ENCODE data around the gene LDLRAD4. TPM values are rescaled to one million over a fixed set of nuclear protein-coding genes. Genes with fewer than 3 reads are reported as not detected.
A peak's percentile ranks its signal among the peaks of the same experiment; 100 is the strongest.
"Not testable (repeated sequence)": the region's sequence is repeated elsewhere in the genome, so short reads cannot be mapped to it uniquely, and the experiment has no call there.

LDLRAD4 gene
- total RNA-seq, 2 donors from 2014 or later = 112 to 120 TPM

GRCh38 chr18:13603304-13604019, 384.9 kb downstream of the LDLRAD4 start:
- H3K9me3 ChIP-seq (ENCODE audit: control insufficient read depth, low read length, poor library complexity, severe bottlenecking) = no peaks in the 10 kb centered on the region
- no peaks in the 10 kb centered on the region for H3K27me3 Mint-ChIP-seq
- H3K4me3 Mint-ChIP-seq = no peak overlapping the region
- peaks cover 3% of the 10 kb centered on the region for H3K4me1 Mint-ChIP-seq
- no peak for DNase-seq
- no peaks in the 10 kb centered on the region for H3K36me3 Mint-ChIP-seq (ENCODE audit: low read depth)
- ATAC-seq = no peak
- peak overlapping the region; percentile 41 for H3K27ac Mint-ChIP-seq

GRCh38 chr18:13604786-13605185, 386.2 kb downstream of the LDLRAD4 start:
- Mint-ChIP-seq H3K27me3 (no peaks in the 10 kb centered on the region), H3K36me3 (ENCODE audit: low read depth) (no peaks in the 10 kb centered on the region), H3K4me1 (peaks cover 9% of the 10 kb centered on the region), H3K27ac (no peak overlapping the region), H3K4me3 (no peak overlapping the region)
- no peaks in the 10 kb centered on the region for H3K9me3 ChIP-seq (ENCODE audit: control insufficient read depth, low read length, poor library complexity, severe bottlenecking)
- ATAC-seq = no peak
- no peak for DNase-seq

- Mint-ChIP-seq H3K4me1 (peaks cover 9% of the 10 kb centered on the region), H3K36me3 (ENCODE audit: low read depth) (no peaks in the 10 kb centered on the region), H3K4me3 (no peak overlapping the region), H3K27me3 (no peaks in the 10 kb centered on the region), H3K27ac (no peak overlapping the region)
- H3K9me3 ChIP-seq (ENCODE audit: control insufficient read depth, low read length, poor library complexity, severe bottlenecking) = no peaks in the 10 kb centered on the region
- ATAC-seq = no peak
- DNase-seq = no peak
These were observed 386.9 kb downstream of the LDLRAD4 start for GRCh38 chr18:13605477-13605876.

GRCh38 chr18:13605901-13606300, 387.3 kb downstream of the LDLRAD4 start:
- DNase-seq = no peak
- Mint-ChIP-seq H3K27me3 (no peaks in the 10 kb centered on the region), H3K27ac (no peak overlapping the region), H3K4me3 (no peak overlapping the region), H3K4me1 (peaks cover 12% of the 10 kb centered on the region), H3K36me3 (ENCODE audit: low read depth) (no peaks in the 10 kb centered on the region)
- no peaks in the 10 kb centered on the region for H3K9me3 ChIP-seq (ENCODE audit: control insufficient read depth, low read length, poor library complexity, severe bottlenecking)
- ATAC-seq = no peak

- ATAC-seq (no peak), DNase-seq (no peak)
- no peak overlapping the region for H3K4me3 Mint-ChIP-seq
These were observed 388.2 kb downstream of the LDLRAD4 start for GRCh38 chr18:13606604-13607254.

GRCh38 chr18:13608024-13608562, 389.5 kb downstream of the LDLRAD4 start:
- DNase-seq = peak in 1 of 3 donors; percentile 36
- not testable (repeated sequence) for H3K27me3 Mint-ChIP-seq; H3K9me3 ChIP-seq (ENCODE audit: control insufficient read depth, low read length, poor library complexity, severe bottlenecking); H3K36me3 Mint-ChIP-seq (ENCODE audit: low read depth); ATAC-seq
- peak overlapping the region; percentile 49 for H3K4me3 Mint-ChIP-seq
- peaks cover 34% of the 10 kb centered on the region for H3K4me1 Mint-ChIP-seq
- H3K27ac Mint-ChIP-seq = peak overlapping the region; percentile 93

More at GRCh38 chr18:13606604-13607254, 388.2 kb downstream of the LDLRAD4 start:
- no peaks in the 10 kb centered on the region for H3K27me3 Mint-ChIP-seq
- no peak overlapping the region for H3K27ac Mint-ChIP-seq
- no peaks in the 10 kb centered on the region for H3K36me3 Mint-ChIP-seq (ENCODE audit: low read depth)
- no peaks in the 10 kb centered on the region for H3K9me3 ChIP-seq (ENCODE audit: control insufficient read depth, low read length, poor library complexity, severe bottlenecking)
- H3K4me1 Mint-ChIP-seq = peaks cover 20% of the 10 kb centered on the region

GRCh38 chr18:13608791-13609532, 390.4 kb downstream of the LDLRAD4 start:
- no peaks in the 10 kb centered on the region for H3K9me3 ChIP-seq (ENCODE audit: control insufficient read depth, low read length, poor library complexity, severe bottlenecking)
- peak overlapping the region; percentile 68 for H3K4me3 Mint-ChIP-seq
- no peaks in the 10 kb centered on the region for H3K36me3 Mint-ChIP-seq (ENCODE audit: low read depth)
- H3K27ac Mint-ChIP-seq = peak overlapping the region; percentile 93
- DNase-seq (no peak), ATAC-seq (peak; percentile 30)
- peaks cover 42% of the 10 kb centered on the region for H3K4me1 Mint-ChIP-seq
- no peaks in the 10 kb centered on the region for H3K27me3 Mint-ChIP-seq

GRCh38 chr18:13610555-13611141, 392.1 kb downstream of the LDLRAD4 start:
- Mint-ChIP-seq H3K36me3 (ENCODE audit: low read depth) (no peaks in the 10 kb centered on the region), H3K27me3 (no peaks in the 10 kb centered on the region), H3K4me3 (peak overlapping the region; percentile 94), H3K4me1 (peaks cover 55% of the 10 kb centered on the region), H3K27ac (peak overlapping the region; percentile 99)
- no peak for ATAC-seq
- DNase-seq = no peak
- H3K9me3 ChIP-seq (ENCODE audit: control insufficient read depth, low read length, poor library complexity, severe bottlenecking) = no peaks in the 10 kb centered on the region

GRCh38 chr18:13611142-13611600, 392.6 kb downstream of the LDLRAD4 start:
- H3K4me1 Mint-ChIP-seq = peaks cover 60% of the 10 kb centered on the region
- no peaks in the 10 kb centered on the region for H3K9me3 ChIP-seq (ENCODE audit: control insufficient read depth, low read length, poor library complexity, severe bottlenecking)
- peak overlapping the region; percentile 99 for H3K27ac Mint-ChIP-seq
- H3K36me3 Mint-ChIP-seq (ENCODE audit: low read depth) = no peaks in the 10 kb centered on the region
- H3K27me3 Mint-ChIP-seq = no peaks in the 10 kb centered on the region
- ATAC-seq (peak; percentile 37), DNase-seq (peak in 1 of 3 donors; percentile 30)
- peak overlapping the region; percentile 94 for H3K4me3 Mint-ChIP-seq

GRCh38 chr18:13611601-13612195, 393.1 kb downstream of the LDLRAD4 start:
- peaks cover 63% of the 10 kb centered on the region for H3K4me1 Mint-ChIP-seq
- H3K36me3 Mint-ChIP-seq (ENCODE audit: low read depth) = no peaks in the 10 kb centered on the region
- H3K27me3 Mint-ChIP-seq = no peaks in the 10 kb centered on the region
- peak; percentile 15 for ATAC-seq
- DNase-seq = no peak
- peak overlapping the region; percentile 94 for H3K4me3 Mint-ChIP-seq
- peak overlapping the region; percentile 99 for H3K27ac Mint-ChIP-seq
- H3K9me3 ChIP-seq (ENCODE audit: control insufficient read depth, low read length, poor library complexity, severe bottlenecking) = no peaks in the 10 kb centered on the region

- no peaks in the 10 kb centered on the region for H3K36me3 Mint-ChIP-seq (ENCODE audit: low read depth)
- ATAC-seq = peak; percentile 67
- peaks cover 67% of the 10 kb centered on the region for H3K4me1 Mint-ChIP-seq
These were observed 393.8 kb downstream of the LDLRAD4 start for GRCh38 chr18:13612196-13612997.

GRCh38 chr18:13613099-13613498, 394.5 kb downstream of the LDLRAD4 start:
- peak overlapping the region; percentile 99 for H3K27ac Mint-ChIP-seq
- peak overlapping the region; percentile 94 for H3K4me3 Mint-ChIP-seq
- ATAC-seq (no peak), DNase-seq (no peak)
- H3K36me3 Mint-ChIP-seq (ENCODE audit: low read depth) = no peaks in the 10 kb centered on the region
- peaks cover 67% of the 10 kb centered on the region for H3K4me1 Mint-ChIP-seq
- no peaks in the 10 kb centered on the region for H3K9me3 ChIP-seq (ENCODE audit: control insufficient read depth, low read length, poor library complexity, severe bottlenecking)
- no peaks in the 10 kb centered on the region for H3K27me3 Mint-ChIP-seq

More at GRCh38 chr18:13612196-13612997, 393.8 kb downstream of the LDLRAD4 start:
- H3K9me3 ChIP-seq (ENCODE audit: control insufficient read depth, low read length, poor library complexity, severe bottlenecking) = no peaks in the 10 kb centered on the region
- DNase-seq = peak; percentile 39 to 66 (median 55)
- Mint-ChIP-seq H3K27me3 (no peaks in the 10 kb centered on the region), H3K4me3 (peak overlapping the region; percentile 94), H3K27ac (peak overlapping the region; percentile 99)
